ENCODE data around the gene EHD3. TPM values are rescaled to one million over a fixed set of nuclear protein-coding genes. Genes with fewer than 3 reads are reported as not detected.

The EHD3 gene
- total RNA-seq: 22.5 TPM

DNA sequence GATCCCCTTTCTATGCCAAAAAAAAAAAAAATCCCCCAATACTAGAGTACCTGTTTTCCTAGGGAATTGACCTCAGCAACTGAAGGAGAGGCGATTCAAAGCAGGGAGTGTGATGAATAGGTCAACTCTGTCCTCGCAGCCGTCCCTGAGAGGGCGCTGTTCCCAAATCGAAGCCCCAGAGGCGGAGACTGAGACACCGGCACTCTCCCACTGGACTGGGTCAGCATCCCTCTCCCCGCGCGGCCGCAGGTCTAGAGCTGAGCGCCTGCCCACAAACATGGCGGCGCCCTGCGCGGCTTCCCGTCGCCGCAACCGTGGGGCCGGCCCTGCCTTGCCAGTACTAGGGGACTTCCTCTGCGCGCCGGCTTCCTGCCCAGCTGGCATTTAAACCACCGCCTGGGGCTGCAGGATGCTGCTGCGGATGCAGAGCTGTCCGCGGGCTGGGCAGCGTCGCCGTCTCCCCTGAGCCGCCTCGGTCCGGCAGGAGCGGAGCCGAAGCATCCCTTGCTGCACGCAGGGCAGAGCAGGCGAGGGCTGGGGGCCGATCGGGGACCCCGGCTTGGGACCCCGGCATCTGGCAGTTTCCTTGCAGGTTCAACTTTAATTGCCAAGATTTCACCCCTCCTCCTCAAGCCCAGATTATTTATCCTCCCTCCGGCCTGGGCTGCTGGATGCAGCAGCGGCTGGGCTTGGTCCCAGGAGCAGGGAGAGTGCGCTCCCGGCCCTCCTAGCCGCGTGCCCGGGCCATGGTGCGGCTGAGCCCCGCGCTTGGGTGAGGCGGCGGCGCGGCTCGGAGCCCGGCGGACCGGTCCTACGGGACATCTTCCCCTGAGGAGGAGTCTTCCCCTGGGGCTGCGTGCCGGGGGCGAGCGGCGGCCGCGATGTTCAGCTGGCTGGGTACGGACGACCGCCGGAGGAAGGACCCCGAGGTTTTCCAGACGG, at the start of gene EHD3:
Gene EHD3, plus strand, starts transcription at position 412 of the 942 bp plus-strand sequence. Its CDS starts 470 bp downstream, at position 882.
- no peaks in the 10 kb centered on the region for H3K36me3 ChIP-seq
- peak; percentile 71 to 95 for DNase-seq (ENCODE audit: low spot score in 2 of 2)
- H3K9me3 ChIP-seq: no peaks in the 10 kb centered on the region
- TF ChIP-seq, protein P1, sequence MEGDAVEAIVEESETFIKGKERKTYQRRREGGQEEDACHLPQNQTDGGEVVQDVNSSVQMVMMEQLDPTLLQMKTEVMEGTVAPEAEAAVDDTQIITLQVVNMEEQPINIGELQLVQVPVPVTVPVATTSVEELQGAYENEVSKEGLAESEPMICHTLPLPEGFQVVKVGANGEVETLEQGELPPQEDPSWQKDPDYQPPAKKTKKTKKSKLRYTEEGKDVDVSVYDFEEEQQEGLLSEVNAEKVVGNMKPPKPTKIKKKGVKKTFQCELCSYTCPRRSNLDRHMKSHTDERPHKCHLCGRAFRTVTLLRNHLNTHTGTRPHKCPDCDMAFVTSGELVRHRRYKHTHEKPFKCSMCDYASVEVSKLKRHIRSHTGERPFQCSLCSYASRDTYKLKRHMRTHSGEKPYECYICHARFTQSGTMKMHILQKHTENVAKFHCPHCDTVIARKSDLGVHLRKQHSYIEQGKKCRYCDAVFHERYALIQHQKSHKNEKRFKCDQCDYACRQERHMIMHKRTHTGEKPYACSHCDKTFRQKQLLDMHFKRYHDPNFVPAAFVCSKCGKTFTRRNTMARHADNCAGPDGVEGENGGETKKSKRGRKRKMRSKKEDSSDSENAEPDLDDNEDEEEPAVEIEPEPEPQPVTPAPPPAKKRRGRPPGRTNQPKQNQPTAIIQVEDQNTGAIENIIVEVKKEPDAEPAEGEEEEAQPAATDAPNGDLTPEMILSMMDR (IDR thresholded peaks at IDR 0.05): peak; percentile 61 to 78 (median 71)
- H3K4me1 ChIP-seq: peaks cover 19 to 37% of the 10 kb centered on the region in 2 donors
- peak within 1 kb of the TSS; percentile 82 to 99 for H3K27ac ChIP-seq
- no peaks in the 10 kb centered on the region for H3K27me3 ChIP-seq
- peak within 1 kb of the TSS; percentile 55 to 77 for H3K4me3 ChIP-seq
- intact Hi-C loops (cut with DNase I): loop anchor here (1.0 to 5.0 kb wide), 4 partner anchors 33 to 522 kb away; no protein-coding TSS in a partner anchor

DNA sequence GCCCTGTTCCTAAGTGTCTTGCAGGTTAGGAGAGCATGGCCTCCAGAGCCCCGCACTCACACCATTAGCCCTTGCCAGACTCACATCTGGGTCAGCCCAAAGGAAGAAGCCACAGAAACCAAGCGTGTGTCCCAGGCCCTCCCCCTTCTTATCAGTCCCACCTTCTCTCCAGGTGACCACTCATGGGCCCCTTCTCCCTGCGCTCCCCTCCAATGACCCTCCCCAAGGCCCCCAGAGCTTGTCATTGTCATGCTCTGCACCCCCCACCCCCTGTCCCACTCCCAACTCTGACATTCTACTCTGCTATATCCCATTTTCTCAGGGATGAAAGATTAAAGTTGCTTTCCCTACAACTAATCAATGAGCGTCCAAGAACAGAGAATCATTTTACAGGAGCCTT, 46.8 kb upstream of the EHD3 start:
- Histone ChIP-seq H3K4me1 (no peaks in the 10 kb centered on the region), H3K27ac (no peak overlapping the region), H3K4me3 (no peak overlapping the region), H3K27me3 (no peaks in the 10 kb centered on the region), H3K9me3 (no peaks in the 10 kb centered on the region), H3K36me3 (no peaks in the 10 kb centered on the region)
- TF ChIP-seq, protein P1 (IDR thresholded peaks at IDR 0.05): no peak
- peak in 1 of 2 donors; percentile 34 for DNase-seq (ENCODE audit: low spot score in 2 of 2)
- intact Hi-C loops (cut with DNase I): no loop called here

DNA sequence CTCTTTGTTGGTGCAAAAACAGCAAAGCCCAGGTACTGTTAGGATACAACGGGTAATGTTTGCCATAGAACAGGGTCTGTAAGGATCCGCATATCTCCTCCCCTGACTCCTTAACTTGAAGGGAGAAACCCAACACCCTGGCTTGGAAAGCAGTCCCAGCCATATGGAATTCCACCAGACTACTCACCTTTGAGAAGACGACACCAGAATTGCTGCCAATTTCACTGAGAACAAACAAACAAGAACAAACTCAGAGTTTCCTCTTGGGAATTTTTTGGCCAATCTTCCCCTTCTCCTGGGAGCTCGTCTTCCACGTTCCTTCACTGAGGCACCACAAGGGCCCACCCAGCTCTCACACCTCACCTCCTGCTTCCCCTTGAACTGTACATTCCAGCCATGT, 45.8 kb upstream of the EHD3 start:
- intact Hi-C loops (cut with DNase I): no loop called here
- H3K36me3 ChIP-seq: no peaks in the 10 kb centered on the region
- TF ChIP-seq, protein P1 (IDR thresholded peaks at IDR 0.05): no peak

DNA sequence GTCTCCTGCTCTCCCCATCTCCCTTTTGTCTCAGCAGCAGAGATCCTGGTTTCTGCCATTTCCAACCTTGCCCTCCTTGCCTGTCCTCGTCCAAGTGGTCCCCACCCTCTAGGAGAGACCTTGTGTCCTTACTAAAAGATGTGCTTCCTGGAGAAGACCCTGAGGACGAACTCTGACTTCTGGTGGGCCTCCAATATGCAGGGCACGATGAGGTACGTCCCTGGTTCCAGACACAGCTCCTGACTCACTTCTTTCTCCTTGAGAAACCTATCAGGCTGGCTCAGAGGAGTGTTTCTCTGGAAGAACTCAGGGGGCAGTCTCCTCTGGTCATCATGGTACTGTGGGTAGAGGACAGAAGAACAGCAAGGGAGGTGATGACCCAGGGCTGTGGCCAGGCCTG, 44.8 kb upstream of the EHD3 start:
- Histone ChIP-seq H3K27ac (no peak overlapping the region), H3K4me3 (no peak overlapping the region), H3K4me1 (no peaks in the 10 kb centered on the region), H3K36me3 (no peaks in the 10 kb centered on the region), H3K9me3 (no peaks in the 10 kb centered on the region), H3K27me3 (no peaks in the 10 kb centered on the region)
- no peak for DNase-seq (ENCODE audit: low spot score in 2 of 2)
- intact Hi-C loops (cut with DNase I): no loop called here
- TF ChIP-seq, protein P1 (IDR thresholded peaks at IDR 0.05): no peak

More for the DNA sequence above, 45.8 kb upstream of the EHD3 start:
- peak in 1 of 2 donors; percentile 22 for DNase-seq (ENCODE audit: low spot score in 2 of 2)
- Histone ChIP-seq H3K4me1 (no peaks in the 10 kb centered on the region), H3K27me3 (no peaks in the 10 kb centered on the region), H3K9me3 (no peaks in the 10 kb centered on the region), H3K27ac (no peak overlapping the region), H3K4me3 (no peak overlapping the region)

DNA sequence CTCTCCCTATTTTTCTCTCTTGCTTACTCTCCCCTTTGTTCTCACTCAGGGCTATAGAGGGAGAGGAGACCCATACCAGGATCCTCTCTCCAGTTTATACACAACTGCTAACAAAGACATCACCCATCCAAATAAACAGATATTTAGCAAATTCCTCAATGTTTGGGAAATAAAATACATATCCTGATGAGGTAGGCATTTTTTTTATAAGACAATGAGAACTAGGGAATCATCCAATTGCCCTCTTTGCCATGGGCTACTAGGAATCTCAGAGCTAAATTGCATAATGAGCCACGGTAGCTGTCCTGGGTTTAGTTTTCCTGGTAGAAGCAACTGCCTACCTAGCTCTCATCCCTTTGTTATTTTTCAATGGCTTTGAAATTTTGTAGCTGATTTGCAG, 43.8 kb upstream of the EHD3 start:
- no peaks in the 10 kb centered on the region for H3K36me3 ChIP-seq
- H3K9me3 ChIP-seq: no peaks in the 10 kb centered on the region
- no peak overlapping the region for H3K27ac ChIP-seq
- DNase-seq (ENCODE audit: low spot score in 2 of 2): no peak
- intact Hi-C loops (cut with DNase I): no loop called here
- no peaks in the 10 kb centered on the region for H3K27me3 ChIP-seq
- no peaks in the 10 kb centered on the region for H3K4me1 ChIP-seq
- no peak overlapping the region for H3K4me3 ChIP-seq
- TF ChIP-seq, protein P1 (IDR thresholded peaks at IDR 0.05): no peak

Data from ascending aorta (tissue), 2 donors.